GM12878 (cell line): ENCODE measurements around the gene ZNF480. TPM values are rescaled to one million over a fixed set of nuclear protein-coding genes. Genes with fewer than 3 reads are reported as not detected.

Source experiments
- CHD2 ChIP-seq: IDR thresholded peaks from 2 replicates; pipeline ENCODE4 v1.6.1; 2011; ENCODE audit warnings: low read depth, low read length, improper control_type of control experiment, borderline replicate concordance
- CREB1 ChIP-seq: IDR thresholded peaks from 2 replicates; pipeline ENCODE4 v1.6.1; 2012; ENCODE audit warnings: low read depth, mild to moderate bottlenecking, inconsistent platforms
- ETV6 ChIP-seq, 2 experiments: fragments of 450-650 bp in 1 of 2; IDR thresholded peaks in 1 of 2; conservative IDR thresholded peaks in 1 of 2; 2 replicates each; pipeline ENCODE4 v1.6.1; 2014; ENCODE audit warnings: antibody characterized with exemption in 1 of 2, borderline replicate concordance in 1 of 2, low read depth in 1 of 2, mild to moderate bottlenecking in 1 of 2, moderate library complexity in 1 of 2
- FOXK2 ChIP-seq: fragments of 450-650 bp; IDR thresholded peaks from 2 replicates; pipeline ENCODE4 v1.6.1; 2017; ENCODE audit warnings: mild to moderate bottlenecking, moderate library complexity
- IKZF1 ChIP-seq: fragments of 450-650 bp; conservative IDR thresholded peaks from 2 replicates; pipeline ENCODE4 v1.6.1; 2017; ENCODE audit warnings: antibody characterized with exemption, mild to moderate bottlenecking
- IRF4 ChIP-seq: IDR thresholded peaks from 2 replicates; pipeline ENCODE4 v1.6.1; 2011; ENCODE audit warnings: low read depth, low read length
- LARP7 ChIP-seq: fragments of 450-650 bp; IDR thresholded peaks from 2 replicates; pipeline ENCODE4 v1.6.1; 2017; ENCODE audit warnings: mild to moderate bottlenecking
- NR2F1 ChIP-seq: fragments of 450-650 bp; conservative IDR thresholded peaks from 2 replicates; pipeline ENCODE4 v1.6.1; 2017; ENCODE audit warnings: mild to moderate bottlenecking
- POLR2A ChIP-seq: IDR thresholded peaks from 2 replicates; pipeline ENCODE4 v1.6.1; 2011; ENCODE audit warnings: low read depth, mild to moderate bottlenecking, low read length
- POLR2AphosphoS5 ChIP-seq: IDR thresholded peaks from 2 replicates; pipeline ENCODE4 v1.6.1; 2011; ENCODE audit warnings: mild to moderate bottlenecking, low read length, inconsistent platforms
- SMARCA5 ChIP-seq: fragments of 450-650 bp; IDR thresholded peaks from 2 replicates; pipeline ENCODE4 v1.6.1; 2017; ENCODE audit warnings: mild to moderate bottlenecking
- YY1 ChIP-seq: IDR thresholded peaks from 2 replicates; pipeline ENCODE4 v1.6.1; 2011; ENCODE audit warnings: low read depth, mild to moderate bottlenecking, low read length
- ZBTB40 ChIP-seq: fragments of 450-650 bp; IDR thresholded peaks from 2 replicates; pipeline ENCODE4 v1.6.1; 2016; ENCODE audit warnings: mild to moderate bottlenecking, moderate library complexity, borderline replicate concordance
- ZNF207 ChIP-seq: fragments of 450-650 bp; IDR thresholded peaks from 2 replicates; pipeline ENCODE4 v1.6.1; 2014; ENCODE audit warnings: antibody characterized with exemption, mild to moderate bottlenecking, borderline replicate concordance
- polyA plus RNA-seq, 11 experiments: library from polyadenylated mRNA; depleted of rRNA in 4 of 11; unstranded in 6 of 11; stranded (reverse) in 5 of 11; fragments of >200 nt; fragmentation: Nextera tagmentation in 4 of 11; fragmentation: Illumina TruSeq in 1 of 11; extraction: Ambion mirVana in 4 of 11; extraction: Trizol in 1 of 11; gene quantifications; 1 replicate in 1 of 11; 2 replicates in 10 of 11; pipeline versions ENCODE4 v1.2.1 to v1.2.3, GENCODE V29; 2011 to 2016; ENCODE audit warnings: inconsistent platforms in 2 of 11, missing spikeins in 2 of 11, low read depth in 1 of 11
- total RNA-seq, 4 experiments: library from RNA; depleted of rRNA in 3 of 4; stranded (reverse); fragments of >200 nt in 3 of 4; fragmentation: Illumina TruSeq in 1 of 4; extraction: Trizol in 1 of 4; gene quantifications; 2 replicates each; pipeline versions ENCODE4 v1.2.1 to v1.2.3, GENCODE V29; 2013 to 2021
- TF ChIP-seq, protein P1 (sequence below): fragments of 450-650 bp; IDR thresholded peaks from 2 replicates; pipeline ENCODE4 v1.6.1; 2017; ENCODE audit warnings: low read depth, mild to moderate bottlenecking, moderate library complexity
- TF ChIP-seq, protein P2 (sequence below): fragments of 450-650 bp; IDR thresholded peaks from 2 replicates; pipeline ENCODE4 v1.6.1; 2018; ENCODE audit warnings: borderline replicate concordance, mild to moderate bottlenecking; ENCODE audit not compliant: partially characterized antibody
- TF ChIP-seq, protein P3 (sequence below): fragments of 450-650 bp; IDR thresholded peaks from 2 replicates; pipeline ENCODE4 v1.6.1; 2017; ENCODE audit warnings: mild to moderate bottlenecking, moderate library complexity

The ZNF480 gene
- total and polyA plus RNA-seq, 10 of the 15 experiments (the other 5 are each of a cell fraction or from before 2014, with no cell fraction given): 6.6 to 26.5 (median 16.8) TPM

- TF ChIP-seq ZBTB40: peak; percentile 48; the same call in 1 of the 2 replicates
- TF ChIP-seq NR2F1: no peak
- no peak for TF ChIP-seq FOXK2
- no peak for TF ChIP-seq IRF4
- peak; percentile 66 for TF ChIP-seq POLR2A
- peak in 1 of 2 experiments; percentile 55; a peak in 1 of 4 replicates for TF ChIP-seq ETV6 (conservative IDR thresholded peaks at IDR 0.05 in 1 of 2, IDR thresholded peaks at IDR 0.05 in 1 of 2; ENCODE audit: borderline replicate concordance in 1 of 2, low read depth in 1 of 2)
- TF ChIP-seq CHD2: 0 out of 2 replicates have a peak, but pooled peaks have one; percentile 22
- TF ChIP-seq POLR2AphosphoS5: peak; percentile 65; the same call in 1 of the 2 replicates
- TF ChIP-seq ZNF207: peak; percentile 46; the same call in 1 of the 2 replicates
- no peak for TF ChIP-seq YY1
- TF ChIP-seq, protein P1, sequence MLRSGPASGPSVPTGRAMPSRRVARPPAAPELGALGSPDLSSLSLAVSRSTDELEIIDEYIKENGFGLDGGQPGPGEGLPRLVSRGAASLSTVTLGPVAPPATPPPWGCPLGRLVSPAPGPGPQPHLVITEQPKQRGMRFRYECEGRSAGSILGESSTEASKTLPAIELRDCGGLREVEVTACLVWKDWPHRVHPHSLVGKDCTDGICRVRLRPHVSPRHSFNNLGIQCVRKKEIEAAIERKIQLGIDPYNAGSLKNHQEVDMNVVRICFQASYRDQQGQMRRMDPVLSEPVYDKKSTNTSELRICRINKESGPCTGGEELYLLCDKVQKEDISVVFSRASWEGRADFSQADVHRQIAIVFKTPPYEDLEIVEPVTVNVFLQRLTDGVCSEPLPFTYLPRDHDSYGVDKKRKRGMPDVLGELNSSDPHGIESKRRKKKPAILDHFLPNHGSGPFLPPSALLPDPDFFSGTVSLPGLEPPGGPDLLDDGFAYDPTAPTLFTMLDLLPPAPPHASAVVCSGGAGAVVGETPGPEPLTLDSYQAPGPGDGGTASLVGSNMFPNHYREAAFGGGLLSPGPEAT: peak; percentile 41; the same call in 1 of the 2 replicates
- 0 out of 2 replicates have a peak, but pooled peaks have one; percentile 26 for TF ChIP-seq LARP7
- TF ChIP-seq, protein P2, sequence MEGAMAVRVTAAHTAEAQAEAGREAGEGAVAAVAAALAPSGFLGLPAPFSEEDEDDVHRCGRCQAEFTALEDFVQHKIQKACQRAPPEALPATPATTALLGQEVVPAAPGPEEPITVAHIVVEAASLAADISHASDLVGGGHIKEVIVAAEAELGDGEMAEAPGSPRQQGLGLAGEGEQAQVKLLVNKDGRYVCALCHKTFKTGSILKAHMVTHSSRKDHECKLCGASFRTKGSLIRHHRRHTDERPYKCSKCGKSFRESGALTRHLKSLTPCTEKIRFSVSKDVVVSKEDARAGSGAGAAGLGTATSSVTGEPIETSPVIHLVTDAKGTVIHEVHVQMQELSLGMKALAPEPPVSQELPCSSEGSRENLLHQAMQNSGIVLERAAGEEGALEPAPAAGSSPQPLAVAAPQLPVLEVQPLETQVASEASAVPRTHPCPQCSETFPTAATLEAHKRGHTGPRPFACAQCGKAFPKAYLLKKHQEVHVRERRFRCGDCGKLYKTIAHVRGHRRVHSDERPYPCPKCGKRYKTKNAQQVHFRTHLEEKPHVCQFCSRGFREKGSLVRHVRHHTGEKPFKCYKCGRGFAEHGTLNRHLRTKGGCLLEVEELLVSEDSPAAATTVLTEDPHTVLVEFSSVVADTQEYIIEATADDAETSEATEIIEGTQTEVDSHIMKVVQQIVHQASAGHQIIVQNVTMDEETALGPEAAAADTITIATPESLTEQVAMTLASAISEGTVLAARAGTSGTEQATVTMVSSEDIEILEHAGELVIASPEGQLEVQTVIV: no peak
- TF ChIP-seq SMARCA5: 0 out of 2 replicates have a peak, but pooled peaks have one; percentile 50
- TF ChIP-seq IKZF1: peak; percentile 46
- TF ChIP-seq, protein P3, sequence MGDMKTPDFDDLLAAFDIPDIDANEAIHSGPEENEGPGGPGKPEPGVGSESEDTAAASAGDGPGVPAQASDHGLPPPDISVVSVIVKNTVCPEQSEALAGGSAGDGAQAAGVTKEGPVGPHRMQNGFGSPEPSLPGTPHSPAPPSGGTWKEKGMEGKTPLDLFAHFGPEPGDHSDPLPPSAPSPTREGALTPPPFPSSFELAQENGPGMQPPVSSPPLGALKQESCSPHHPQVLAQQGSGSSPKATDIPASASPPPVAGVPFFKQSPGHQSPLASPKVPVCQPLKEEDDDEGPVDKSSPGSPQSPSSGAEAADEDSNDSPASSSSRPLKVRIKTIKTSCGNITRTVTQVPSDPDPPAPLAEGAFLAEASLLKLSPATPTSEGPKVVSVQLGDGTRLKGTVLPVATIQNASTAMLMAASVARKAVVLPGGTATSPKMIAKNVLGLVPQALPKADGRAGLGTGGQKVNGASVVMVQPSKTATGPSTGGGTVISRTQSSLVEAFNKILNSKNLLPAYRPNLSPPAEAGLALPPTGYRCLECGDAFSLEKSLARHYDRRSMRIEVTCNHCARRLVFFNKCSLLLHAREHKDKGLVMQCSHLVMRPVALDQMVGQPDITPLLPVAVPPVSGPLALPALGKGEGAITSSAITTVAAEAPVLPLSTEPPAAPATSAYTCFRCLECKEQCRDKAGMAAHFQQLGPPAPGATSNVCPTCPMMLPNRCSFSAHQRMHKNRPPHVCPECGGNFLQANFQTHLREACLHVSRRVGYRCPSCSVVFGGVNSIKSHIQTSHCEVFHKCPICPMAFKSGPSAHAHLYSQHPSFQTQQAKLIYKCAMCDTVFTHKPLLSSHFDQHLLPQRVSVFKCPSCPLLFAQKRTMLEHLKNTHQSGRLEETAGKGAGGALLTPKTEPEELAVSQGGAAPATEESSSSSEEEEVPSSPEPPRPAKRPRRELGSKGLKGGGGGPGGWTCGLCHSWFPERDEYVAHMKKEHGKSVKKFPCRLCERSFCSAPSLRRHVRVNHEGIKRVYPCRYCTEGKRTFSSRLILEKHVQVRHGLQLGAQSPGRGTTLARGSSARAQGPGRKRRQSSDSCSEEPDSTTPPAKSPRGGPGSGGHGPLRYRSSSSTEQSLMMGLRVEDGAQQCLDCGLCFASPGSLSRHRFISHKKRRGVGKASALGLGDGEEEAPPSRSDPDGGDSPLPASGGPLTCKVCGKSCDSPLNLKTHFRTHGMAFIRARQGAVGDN: no peak
- no peak for TF ChIP-seq CREB1
Observed at GRCh38 chr19:52296773-52297600, at the start of gene ZNF480 (continued).
